GM21723 (cell line): ENCODE measurements around the gene DNAI4.
"Not testable (repeated sequence)": the region's sequence is repeated elsewhere in the genome, so short reads cannot be mapped to it uniquely, and the experiment has no call there.

Experiments used
- ATAC-seq: cut with Tn5 transposase; IDR thresholded peaks from one replicate; pipeline ENCODE4 v1.9.1; 2021; ENCODE audit warnings: mild to moderate bottlenecking, moderate library complexity; ENCODE audit not compliant: unreplicated experiment

Gene DNAI4

DNA sequence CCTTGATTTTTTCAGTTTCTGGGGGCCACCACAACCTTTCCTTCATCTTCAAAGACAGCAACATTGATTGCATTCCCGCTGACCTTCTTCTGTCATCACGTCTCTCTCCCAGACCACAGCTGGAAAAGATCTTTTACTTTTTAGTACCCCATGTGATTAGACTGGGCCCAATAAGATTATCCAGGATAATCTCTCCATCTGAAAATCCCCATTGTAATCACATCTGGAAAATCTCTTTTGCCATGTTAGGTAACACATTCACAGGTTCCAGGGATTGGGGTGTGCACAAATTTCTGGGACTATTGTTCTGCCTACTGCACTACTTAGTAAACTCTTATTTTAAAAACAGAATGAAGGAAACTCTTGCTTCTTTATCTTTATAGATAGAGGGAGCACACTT lies 76.5 kb downstream of the DNAI4 start:
- ATAC-seq, result no peak

DNA sequence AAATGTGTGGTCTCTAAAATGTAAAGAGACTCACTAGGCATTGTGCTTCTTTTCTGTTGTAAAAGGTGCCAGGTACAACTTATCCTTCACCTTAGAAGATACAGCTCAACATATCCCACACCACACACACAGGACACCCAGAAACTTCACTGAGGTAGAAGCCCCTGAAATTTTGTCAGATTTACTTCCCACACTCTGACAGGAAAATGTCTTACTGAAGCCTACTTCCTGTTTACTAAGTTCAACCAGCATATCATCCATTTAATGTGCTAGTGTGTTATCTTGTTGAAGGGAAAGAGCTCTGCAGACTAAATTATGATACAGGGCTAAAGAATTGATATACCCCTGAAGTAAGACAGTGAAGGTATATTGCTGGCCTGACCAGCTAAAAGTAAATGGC lies 83.7 kb downstream of the DNAI4 start:
- ATAC-seq, result no peak

DNA sequence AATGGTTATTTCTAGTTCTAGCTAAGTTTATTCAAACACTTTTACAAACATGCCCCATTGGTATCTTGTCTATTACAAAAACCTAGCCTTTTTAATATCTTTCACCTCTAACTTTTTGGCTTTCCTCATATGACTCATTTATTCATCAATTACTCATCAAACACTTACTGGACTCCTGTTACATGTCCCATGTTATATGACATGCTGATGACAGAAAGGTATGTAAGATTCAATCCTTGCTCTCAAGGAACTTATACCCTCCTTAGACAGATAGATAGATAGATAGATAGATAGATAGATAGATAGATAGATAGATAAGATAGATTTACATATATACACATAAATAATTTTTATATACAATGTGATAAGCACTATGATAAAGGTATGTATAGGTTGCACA lies 89.7 kb downstream of the DNAI4 start:
- no peak for ATAC-seq

DNA sequence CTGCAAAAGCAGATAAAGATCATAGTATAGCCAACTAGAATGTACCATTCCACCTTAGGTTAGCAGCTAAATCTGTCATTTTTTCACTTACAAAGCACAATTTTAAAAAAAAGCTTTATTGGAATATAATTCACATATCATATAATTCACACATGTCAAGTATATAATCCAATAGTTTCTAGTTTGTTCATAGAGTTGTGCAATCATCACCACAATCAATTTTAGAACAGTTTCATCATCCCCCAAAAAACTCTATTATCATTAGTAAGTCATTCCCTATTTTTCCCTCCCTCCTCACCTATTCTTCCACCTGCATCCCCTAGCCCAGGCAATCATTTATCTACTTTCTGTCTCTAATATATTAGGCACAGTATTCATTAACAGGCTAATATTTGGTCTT lies 91.5 kb downstream of the DNAI4 start:
- no peak for ATAC-seq

DNA sequence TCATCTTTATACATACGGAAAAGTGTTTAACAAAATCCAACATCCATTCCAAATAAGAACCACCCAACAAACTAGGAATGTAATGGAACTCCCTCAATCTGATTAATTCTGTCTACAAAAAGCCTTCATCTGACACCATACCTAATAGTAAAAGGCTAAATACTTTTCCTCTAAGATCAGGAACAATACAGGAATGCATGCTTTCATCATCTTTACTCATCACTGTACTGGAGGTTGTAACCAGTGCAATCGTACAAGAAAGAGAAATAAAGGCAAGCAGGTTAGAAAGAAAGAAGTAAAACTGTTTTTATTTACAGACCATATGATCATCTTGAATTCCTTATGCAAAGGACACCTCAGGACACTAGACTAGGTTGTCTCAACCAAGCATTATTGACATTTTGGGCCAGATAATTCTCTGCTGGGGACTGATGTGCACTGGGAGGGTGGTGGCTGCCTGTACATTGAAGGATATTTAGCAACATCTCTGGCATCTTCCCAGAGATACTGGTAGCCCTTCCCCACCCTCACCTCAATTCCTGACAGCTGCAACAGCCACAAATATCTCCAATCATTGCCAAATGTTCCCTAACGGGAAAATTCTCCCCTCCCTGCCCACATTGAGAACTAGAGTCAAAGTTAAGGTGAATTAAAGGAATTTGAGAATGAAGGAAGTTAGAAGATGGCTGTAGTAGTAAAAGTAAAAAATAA lies 93.0 kb downstream of the DNAI4 start:
- no peak for ATAC-seq

DNA sequence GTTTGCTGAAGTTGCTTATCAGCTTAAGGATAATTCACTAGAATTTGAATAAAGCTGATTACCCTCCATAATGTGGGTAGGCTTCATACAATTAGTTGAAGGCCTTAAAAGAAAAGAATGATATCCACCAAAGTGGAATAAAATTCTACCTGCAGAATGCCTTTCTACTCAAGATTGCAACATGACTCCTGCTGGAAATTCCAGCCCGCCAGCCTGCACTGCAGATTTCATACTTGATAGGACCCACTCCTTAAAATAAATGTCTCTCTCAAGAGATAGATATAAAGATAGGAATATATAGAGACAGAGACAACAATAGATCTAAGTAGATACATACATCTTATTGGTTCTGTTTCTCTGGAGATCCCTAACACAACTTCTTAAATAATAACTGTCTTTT lies 99.9 kb downstream of the DNAI4 start:
- ATAC-seq, result no peak

DNA sequence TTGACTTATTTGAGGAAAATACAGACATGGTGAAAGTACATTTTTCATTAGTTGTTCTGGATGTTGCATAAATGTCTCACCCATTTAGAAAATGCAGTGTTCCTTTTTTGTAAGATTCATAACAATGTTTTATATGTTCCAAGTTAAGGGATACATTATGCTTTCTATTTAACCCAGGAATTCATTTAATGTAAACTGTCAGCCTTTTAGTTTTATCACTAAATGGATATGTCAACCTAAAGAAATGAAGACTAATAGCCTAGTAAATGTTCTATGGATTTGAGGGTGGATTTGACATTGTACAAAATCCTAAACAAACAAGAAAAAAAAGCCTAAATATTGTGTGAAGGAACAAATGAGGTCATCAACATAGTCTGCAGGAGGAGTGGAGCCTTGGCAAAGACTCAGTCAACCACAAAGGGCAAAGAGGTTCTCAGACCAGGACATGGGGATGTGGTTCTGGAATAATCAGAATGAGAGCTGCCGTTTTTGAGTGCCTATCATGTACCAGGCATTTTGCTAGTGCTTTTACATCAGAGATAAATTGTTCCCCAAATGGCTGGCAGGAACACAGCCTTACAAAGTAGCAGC lies 114.8 kb downstream of the DNAI4 start:
- ATAC-seq, result no peak

DNA sequence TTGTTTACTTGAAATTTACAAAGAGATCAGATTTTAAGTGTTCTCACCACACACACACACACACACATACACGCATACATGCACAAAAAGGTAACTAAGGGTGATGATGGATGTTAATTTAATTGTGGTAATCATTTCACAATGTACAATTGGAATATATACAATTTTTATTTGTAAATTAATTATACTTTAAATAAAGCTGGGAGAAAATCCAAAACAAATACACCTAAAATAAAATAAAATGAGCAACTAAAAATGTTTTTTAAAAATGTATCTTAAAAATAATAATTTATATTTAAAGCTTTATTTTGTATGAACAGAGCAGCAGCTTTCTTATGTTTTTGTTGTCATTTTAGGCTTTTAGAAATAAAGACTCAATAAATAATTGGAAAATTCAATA lies 115.4 kb downstream of the DNAI4 start:
- no peak for ATAC-seq

DNA sequence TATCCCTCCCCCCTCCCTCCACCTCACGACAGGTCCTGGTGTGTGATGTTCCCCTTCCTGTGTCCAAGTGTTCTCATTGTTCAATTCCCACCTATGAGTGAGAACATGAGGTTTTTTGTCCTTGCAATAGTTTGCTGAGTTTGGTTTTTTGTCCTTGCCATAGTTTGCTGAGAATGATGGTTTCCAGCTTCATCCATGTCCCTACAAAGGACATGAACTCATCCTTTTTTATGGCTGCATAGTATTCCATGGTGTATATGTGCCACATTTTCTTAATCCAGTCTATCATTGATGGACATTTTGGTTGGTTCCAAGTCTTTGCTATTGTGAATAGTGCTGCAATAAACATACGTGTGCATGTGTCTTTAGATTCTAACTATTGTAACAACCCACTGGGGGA lies 128.8 kb downstream of the DNAI4 start:
- ATAC-seq, result not testable (repeated sequence)

DNA sequence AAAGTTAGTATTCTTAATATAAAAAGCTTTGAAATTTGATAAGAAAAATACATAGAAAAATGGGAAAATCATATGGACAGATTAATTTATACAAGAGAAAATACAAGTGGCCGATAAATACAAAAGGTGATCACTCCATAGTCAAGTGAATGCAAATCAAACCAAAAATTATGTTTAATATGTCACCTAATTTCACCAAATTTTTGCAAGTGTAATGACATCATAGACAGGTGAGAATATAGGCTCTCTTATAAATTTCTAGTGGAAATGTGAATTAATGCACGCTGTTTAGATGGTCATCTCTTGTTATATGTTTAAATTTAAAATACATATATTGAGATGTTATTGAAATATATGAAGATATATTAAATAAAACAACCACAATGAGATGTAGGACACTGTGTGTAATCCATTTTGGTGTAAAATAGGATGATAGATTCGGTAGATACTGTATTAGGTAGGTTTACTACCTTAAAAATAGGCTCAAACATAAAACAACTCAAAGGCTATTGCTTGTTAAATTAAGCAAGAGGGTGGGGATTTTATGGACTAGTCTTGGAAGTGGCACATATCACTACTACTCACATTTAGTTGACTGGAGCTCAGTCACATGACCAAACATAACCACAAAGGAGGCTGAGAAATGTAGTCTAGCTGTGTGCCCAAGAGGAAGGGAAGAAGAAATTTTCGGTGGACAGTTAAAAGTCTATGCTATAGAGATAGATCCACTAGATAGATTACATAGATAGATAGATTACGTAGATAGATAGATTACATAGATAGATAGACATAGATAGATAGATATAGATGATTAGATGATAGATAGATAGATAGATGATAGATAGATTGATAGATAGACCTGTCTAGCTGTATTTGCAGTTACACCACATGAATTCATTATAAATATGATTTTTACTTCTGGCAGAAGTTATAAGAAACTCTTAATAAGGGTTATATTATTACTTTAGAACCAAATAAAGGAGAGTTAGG lies 132.7 kb downstream of the DNAI4 start:
- ATAC-seq, result no peak

DNA sequence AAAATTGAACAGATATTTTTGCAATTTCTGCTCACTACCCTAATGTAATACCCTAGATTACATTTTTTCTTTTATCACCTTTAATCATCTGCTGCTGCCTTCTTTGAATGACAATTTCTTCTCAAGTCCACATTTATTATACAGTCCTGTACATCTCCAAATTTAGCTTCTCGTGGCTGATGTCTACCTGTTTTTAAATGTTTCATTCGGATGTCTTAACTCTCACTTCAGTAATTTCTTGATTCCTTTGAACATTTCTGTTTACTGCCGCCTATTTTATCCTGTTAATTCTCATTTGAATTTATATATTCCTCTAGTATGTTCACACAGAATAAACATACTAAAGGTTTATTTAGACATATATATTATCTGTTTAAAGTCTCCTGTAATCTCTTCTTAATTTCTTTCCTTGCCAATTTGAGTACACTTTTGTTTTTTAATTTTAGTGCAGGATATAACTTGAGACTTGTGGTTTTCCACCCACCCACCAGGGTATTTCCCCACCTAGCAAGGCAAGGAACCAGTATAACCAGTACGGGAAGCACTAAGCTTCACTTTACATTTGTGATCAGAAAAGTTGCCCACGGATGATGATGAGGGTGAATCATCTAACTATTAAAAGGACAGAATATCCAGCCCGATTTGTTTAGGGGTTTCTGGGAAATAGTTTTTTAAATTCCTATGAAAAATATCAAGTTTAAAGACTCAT lies 136.3 kb downstream of the DNAI4 start:
- peak; percentile 90 for ATAC-seq

DNA sequence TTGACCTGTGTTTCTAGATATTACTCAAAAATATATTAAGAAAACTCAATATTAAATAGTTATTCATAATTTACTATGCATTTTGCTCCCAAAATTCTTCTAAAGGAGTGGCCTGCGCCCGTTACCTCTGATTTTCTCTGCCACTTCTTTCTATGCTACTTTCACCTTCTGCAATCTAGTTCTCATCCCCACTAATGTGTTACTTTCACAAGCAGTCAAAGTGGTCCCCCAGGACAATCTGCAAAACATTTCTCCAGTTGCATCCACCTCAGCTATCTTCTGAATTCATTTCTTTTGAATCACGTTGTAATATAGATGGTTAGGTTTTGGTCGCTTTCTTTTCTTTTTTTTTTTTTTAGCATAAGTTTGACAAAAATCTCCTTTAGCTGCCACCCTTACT lies 137.0 kb downstream of the DNAI4 start:
- peak; percentile 7 for ATAC-seq

DNA sequence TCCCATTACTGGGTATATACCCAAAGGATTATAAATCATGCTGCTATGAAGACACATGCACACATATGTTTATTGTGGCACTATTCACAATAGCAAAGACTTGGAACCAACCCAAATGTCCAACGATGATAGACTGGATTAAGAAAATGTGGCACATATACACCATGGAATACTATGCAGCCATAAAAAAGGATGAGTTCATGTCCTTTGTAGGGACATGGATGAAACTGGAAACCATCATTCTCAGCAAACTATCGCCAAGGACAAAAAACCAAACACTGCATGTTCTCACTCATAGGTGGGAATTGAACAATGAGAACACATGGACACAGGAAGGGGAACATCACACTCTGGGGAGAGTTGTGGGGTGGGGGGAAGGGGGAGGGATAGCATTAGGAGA lies 138.9 kb downstream of the DNAI4 start:
- not testable (repeated sequence) for ATAC-seq

DNA sequence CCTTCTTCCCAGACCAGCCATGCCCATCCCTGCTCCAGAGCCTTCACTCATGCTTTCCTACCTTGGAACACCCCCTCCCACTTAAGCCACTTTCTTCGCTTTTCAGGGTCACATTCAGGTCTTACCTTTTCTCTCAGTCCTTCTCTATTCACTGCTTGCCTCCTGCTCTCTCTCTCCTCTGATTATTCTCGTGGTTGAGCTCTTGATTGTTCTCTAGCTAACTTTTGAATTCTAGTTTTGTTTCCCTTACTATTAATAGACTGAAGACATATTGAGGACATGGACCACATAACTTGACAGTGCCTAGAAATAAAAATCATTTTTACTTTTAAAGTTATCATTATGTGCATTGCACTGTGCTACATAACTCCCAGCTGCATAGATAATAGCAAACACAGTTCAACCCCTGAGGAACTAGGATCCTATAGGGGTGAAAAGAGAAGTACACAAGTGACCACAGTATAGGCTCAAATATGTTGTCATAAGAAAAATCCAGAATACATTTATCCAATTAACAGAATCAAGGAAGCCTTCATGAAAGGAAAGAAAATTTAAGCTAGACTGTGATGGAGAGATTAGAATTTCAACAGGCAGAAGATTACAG lies 145.1 kb downstream of the DNAI4 start:
- ATAC-seq, result no peak

DNA sequence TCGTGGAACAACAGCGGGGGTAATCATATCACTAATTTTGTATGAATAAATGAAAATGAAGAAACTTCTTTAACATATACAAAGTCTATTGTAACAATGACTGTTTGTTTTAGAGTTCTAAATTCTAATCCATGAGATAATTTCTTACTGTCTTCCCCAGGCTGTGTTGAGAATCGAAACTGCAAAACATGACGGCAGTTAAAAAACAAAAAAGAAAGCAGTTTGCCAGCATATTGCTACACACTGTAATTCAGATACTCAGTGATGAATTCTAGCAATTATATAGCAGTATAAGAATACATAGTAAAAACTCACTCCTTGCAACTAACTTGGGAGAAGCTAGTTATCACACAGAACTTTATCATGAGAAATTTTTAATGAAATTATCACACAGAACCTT lies 145.7 kb downstream of the DNAI4 start:
- ATAC-seq, result no peak

DNA sequence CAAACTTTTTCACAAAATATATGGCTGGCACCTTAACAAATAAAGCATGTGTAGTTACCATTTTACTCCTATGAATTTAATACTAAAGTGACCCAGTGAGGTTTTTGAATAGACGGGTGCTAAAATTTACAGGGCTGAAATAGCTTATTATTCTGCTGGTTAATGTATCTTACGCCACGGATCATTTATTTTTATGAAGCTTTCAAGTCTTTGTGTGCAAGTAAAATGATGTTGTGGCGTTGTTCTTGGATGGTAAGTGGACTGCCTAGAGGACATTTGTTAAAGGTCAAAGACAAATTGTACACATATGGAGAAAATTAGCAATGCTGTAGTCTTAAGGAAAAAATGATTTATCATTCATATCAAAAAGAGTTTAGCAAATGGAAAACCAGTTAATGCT lies 146.4 kb downstream of the DNAI4 start:
- ATAC-seq, result no peak

DNA sequence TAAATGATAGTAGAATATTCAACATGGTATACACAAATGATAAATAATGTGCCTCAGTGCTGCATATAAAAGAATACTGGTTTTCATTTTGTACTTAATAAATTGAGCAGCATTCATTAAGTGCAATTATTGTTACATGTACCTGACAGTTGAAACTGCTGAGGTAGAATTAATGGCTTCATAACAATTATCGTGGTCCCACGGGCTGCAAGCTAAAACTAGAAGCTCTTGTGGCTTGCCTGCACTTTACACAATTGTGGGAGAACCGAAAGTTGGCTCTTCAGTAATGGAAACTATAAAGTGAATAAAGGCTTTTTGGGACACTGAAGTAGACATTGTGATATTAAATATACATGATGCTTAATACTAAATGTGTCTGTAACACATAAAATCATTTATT lies 146.8 kb downstream of the DNAI4 start:
- ATAC-seq, result no peak

DNA sequence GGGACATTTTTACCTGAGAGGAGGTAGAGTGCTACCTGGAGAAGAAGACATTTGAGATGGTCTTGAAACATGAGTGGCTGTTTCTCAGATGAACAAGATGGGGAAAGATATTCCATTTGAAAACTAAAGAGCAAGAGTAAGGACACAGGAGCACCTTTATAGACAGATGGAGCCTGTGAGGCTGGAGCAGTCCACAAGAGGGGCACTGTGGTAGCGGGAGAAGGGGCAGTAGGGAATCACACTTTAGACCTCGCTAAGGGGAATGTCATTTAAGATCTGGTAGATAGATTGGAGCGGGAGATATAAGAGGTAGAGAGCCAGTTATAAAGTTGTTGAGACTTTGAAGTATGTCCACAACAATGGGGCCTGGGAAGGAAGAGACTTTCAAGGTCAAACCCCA lies 149.0 kb downstream of the DNAI4 start:
- no peak for ATAC-seq

DNA sequence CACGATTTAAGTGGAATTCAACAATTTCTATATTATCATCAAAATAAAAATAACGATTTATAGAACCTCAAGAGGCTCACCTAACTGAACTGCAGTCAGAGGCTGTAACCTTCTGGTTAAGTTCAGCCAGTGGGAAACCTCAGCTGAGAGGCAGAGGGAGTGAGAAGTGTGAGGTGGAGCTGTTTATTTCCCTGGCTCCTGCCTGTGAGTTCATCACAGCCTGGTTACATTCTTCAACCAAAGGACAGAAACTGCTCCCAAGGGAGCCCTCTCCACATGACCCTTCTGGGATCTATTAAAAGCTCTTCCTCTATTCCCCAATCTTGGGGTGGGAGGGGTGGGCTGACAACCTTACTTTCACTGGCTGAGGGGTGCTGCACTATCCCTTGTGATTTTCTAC lies 150.2 kb downstream of the DNAI4 start:
- no peak for ATAC-seq

DNA sequence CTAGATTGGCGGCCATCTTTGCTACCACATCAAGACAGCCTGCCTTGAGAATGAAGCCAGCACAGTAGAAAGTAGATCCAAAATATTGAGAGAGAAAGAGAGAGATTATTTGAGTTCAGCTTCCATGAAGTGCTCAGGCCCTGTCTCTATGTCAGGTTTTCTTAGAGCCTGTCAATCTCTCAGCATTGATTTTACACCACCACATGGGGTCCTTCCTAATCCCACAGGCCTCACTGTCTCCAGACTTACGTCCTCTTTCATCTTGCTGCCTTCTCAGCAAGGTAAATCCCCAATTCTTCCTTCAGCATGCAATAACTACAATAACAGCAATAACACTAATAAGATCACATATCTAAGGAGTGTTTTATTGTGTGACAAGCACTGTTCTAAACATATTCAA lies 151.4 kb downstream of the DNAI4 start:
- no peak for ATAC-seq

DNA sequence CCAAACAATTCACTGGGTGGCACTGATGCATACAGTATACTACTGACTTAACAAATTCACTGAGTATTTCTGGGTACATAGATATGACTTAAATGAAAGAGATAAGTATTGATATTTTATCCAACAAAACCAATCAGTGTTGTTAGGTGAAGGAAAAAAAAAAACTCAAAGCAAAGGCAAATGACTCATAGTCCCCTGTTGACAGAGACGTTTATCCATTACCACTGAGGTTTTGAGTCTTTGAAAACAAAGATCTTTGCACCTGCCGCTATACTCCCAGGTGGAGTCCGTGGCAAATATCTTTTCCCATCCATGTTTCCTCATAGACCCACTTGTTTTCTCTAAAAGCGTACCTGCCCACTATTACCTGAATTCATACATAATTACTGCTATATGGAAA lies 154.0 kb downstream of the DNAI4 start:
- no peak for ATAC-seq
